AG08396 (cell line): Measurements from ENCODE around the gene USP51.
A peak's percentile ranks its signal among the peaks of the same experiment; 100 is the strongest.
"Not testable (repeated sequence)": the region's sequence is repeated elsewhere in the genome, so short reads cannot be mapped to it uniquely, and the experiment has no call there.

Experiments used
- DNase-seq: peaks from one replicate; pipeline ENCODE4 v3.0.0; 2012; ENCODE audit warnings: low spot score, mixed read lengths

USP51 gene

DNA sequence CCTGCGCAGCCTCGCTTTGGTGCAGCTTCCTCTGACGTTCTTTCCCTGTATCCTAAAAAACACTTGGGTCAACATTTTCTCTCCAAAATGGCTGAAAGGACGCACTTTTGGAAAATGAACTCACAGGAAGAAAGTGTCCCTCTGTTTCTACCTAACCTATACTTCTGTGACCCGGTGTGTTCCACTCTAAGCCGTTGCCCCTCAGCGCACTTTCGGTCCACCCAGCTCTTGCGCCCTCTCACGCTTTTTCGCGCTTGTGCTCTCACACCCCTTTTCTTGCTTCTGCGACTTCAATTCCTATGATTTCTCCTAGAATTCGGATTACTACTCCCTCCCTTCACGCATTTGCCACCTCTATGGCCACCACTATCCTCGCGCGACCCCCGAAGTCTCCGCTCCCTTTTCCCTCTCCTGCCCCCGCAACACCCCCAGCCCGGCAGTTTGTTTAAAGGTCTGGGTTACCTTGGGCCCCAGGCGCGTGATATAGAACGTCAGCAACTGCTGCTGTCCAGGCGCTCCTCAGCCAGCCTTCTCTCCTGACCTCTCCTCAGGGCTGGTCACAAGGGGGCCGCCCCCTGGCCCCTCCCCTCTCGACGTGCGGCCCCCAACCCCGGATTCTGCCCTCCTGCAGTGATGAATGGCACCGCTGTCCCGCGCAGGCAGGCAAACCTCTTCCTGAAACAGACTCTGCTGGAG lies at the start of gene USP51:
Gene USP51 (minus strand): TSS at position 535 of the 696 bp plus-strand sequence. CDS start 909 bp downstream, outside the sequence.
- peak; percentile 50 for DNase-seq

DNA sequence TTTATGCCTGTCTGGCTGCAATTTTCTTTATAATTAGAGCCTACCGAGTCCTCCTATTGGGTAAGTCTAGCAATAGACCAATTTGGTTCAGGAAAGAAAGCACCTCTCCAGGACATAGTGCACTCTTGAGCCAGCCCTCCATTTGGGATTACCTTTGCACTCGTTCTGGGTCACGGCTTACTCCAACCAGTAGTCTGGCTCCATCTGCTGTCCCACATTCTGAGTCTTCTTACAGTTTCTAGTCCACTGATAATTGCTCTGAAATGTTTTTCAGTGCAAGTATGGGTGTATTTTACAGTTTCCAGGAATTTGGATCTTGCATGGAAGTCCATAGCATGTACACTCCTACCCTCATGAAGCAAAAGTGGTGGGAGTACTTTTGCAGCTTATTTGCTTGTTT lies 34.8 kb upstream of the USP51 start:
- DNase-seq: no peak

DNA sequence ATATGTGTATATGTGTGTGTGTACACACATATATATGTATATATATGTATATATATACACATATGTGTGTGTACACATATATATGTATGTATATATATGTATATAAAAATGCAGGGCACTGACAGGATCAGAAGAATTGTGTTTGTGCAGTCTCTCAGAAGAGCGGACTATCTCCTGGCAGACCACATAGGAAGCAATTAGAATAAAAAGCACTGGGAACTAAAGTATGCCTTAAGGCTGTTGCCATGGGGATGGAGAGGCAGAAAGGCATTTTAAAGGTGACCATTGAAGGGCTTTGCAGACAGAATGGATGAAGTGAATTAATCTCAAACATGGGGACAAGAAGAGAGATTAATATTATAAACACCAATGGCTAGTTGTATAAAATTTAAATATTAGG lies 33.7 kb upstream of the USP51 start:
- DNase-seq: no peak

DNA sequence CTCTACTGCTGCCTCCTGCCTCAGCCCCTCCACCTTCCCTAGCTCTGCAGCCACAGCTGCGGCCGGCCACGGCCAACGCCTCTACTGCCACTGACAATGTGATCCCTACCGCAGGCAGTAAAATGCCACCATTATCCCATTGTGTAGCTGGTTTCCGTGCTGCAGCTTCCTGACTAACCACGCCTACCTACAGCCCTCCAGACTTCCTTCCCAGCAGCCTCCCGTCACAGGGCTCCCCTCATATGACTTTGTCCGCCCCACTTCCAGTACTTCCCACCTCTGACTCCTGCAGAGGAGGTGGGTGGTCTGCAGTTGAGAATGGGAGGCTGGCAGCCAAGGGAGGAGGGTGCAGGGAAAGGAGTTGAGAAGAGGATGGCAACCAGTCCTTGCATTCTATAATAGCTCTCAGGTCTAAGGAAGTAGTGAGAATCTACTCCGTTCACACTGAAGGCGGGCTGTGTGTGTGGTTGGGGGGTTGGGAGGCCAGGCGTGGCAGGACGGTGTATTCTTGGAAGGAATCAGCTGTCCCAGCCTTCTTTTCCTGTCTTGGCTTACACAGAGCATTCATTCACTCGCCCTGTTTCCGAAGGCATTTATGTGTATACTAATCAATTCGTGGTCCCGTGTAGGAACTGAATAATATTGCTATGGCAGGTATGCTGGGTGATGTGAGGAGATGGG lies 33.1 kb upstream of the USP51 start:
- DNase-seq: no peak

DNA sequence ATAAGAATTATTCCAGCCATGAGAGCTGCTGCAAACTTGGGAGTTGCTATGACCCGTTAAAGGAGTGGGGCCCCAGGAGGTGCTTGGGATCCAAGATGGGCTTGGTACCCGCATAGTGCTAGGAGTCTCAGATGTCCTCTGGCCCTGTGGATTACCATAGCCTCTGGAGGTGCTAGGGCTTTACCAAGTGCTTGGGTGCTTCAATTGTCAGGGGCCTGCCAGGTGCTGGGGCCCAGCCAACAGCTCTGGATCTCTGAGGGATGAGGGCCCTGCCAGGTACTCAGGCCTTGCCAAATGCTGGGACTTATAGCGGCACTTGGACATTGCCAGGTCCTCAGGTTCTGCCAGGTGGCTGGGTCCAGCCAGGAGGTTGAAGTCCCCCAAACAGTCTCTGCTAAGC lies 32.0 kb upstream of the USP51 start:
- no peak for DNase-seq

GRCh38 chrX:55516794-55517481 lies 27.3 kb upstream of the USP51 start:
- not testable (repeated sequence) for DNase-seq

DNA sequence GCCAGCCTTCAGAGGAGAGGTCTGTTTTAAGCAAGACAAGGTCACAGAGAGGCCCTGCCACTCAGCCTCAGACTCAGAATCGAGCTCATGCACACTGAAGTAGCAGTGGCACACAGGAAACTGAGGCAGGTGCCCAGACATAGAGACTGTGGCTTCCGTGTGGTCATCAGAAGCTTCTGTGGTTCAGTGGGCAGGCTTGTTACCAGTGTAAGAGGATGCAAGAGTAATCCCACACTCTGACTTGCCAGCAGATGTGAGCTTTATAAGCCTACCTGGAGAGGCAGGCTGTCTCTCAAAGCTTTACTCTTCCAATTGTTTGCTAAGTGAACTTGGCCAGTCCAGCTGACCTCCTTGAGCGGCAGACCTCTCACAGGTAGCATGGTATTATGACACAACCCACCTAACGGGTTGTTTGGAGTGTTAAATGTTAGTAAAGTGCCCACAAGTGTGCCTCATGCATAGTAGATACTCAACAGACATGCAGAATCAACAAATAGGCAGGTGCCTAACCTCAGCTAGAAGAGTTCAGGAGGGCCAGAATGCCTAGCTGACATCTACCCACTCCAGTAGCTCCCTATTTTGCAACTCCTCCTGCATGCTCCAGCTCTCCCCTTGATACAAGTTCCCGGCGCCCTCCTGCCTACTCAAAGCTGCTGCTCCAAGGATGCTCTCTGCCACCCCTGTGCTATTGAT lies 23.5 kb upstream of the USP51 start:
- not testable (repeated sequence) for DNase-seq

GRCh38 chrX:55508410-55509152 lies 18.9 kb upstream of the USP51 start:
- not testable (repeated sequence) for DNase-seq

- not testable (repeated sequence) for DNase-seq
Measured at GRCh38 chrX:55507699-55508098, 18.1 kb upstream of the USP51 start.

DNA sequence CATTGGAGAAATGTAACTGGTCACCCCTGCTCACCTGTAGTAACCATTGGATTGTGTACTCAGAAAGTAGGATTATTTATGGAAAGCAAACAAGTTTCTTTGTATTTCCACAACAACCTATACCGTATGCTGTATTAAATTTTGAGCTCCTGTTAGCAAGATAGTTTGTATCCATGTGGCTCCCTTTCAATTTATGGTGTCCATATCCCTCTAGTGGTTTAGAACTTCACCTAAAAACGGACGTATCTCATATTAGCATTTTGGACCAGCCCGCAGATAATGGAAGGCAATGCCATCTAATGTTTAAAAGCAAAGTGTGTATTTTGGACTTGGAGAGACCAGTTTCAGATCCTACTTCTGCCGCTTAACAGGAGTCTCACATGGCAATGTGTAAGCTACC lies 17.4 kb upstream of the USP51 start:
- DNase-seq: not testable (repeated sequence)

DNA sequence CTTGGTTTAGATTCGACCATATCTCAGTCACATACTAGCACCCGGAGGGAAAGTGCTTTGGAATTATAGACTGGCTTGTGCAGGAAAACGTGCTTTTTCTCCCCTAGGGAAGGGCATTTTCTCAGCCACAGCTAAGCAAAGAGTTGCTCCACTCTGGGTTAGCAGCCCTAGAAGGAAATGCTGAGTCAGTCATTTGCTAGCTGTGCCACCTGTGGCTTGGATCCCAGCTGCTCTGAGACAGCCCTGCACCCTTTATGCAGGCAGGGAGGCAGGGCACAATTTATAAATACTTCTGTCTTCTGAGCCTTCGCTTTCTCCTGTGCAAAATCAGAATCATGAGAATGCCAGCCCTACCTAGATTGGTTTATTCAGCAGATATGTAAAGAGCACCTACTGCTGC lies 1.3 kb upstream of the USP51 start:
- no peak for DNase-seq

- no peak for DNase-seq
Measured at GRCh38 chrX:55490121-55490520, 473 bp upstream of the USP51 start.

DNA sequence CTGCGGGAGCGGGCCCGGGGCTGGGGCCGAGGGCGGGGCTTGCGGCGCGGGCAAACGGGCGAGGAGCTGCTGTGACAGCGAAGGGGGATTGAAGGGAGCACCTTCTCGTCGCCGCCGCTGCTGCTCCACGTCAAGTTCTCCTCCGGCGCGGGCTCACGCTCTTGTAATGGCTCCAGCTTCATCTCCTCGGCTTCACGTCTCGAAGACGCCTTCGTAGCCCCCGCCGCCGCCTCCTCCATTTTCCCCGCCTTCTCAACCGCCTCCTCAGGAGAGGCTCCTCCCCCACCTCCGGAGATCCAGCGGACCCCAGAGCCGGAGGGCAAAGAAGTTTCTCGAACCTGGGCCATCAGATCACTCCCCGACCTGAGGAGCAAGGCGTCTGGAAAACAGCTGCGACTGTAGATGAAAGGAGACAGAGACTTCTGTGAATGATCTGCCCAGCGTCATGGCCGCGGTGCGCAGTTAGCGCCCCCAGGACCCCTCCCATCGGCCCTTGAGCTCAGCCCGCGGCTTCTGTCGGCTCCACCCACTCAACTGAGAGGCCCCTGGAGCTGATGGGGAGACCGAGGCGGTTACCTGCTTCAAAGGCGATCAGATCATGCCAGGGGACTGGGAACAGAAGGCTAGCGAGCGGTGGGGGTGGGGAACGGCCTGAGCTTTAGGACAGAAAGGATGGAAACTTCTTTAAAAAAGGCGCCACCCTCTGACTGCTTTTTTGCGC lies 895 bp downstream of the USP51 start:
- DNase-seq: peak; percentile 43

GRCh38 chrX:55488006-55488592 lies 1.5 kb downstream of the USP51 start:
- DNase-seq: peak; percentile 47

DNA sequence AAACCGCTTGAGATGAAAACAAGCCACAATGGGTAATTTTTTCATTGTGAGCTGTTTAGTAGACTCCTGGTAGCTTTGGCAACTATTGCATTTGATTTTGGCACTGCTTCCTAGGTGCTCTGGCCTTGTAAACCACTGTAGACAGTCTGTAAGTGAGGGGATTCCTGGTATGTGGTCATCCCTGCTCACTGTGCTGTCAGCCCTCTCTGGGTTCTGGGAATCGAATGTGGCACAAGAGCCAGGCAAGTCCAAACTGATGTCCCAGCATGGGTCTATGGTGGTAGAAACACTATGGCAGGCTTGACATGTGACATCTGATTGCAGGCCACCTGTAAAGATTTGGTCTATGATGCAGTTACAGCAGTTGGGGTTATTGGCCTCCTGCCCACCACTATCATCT lies 2.5 kb downstream of the USP51 start:
- no peak for DNase-seq

DNA sequence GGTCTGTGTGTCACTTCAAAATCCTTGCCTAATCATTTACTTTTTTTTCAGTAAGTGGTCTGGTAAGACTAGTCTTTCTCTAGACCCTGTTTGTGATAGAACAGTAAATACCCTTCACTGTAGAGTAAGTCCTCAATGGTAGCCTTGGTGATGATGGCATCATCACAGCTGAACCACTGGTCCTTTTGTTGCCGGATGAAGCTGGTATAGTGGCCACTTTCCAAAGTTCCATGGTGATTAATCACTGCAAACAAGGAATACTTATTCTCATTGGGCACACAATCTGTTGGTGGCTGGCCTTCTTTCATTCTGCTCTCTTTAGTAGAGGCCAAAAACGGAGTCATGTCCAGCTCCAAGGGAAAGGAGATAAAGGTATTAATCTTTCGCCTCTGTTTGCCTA lies 2.9 kb downstream of the USP51 start:
- peak; percentile 11 for DNase-seq

GRCh38 chrX:55484948-55485347 lies 4.7 kb downstream of the USP51 start:
- DNase-seq: no peak

DNA sequence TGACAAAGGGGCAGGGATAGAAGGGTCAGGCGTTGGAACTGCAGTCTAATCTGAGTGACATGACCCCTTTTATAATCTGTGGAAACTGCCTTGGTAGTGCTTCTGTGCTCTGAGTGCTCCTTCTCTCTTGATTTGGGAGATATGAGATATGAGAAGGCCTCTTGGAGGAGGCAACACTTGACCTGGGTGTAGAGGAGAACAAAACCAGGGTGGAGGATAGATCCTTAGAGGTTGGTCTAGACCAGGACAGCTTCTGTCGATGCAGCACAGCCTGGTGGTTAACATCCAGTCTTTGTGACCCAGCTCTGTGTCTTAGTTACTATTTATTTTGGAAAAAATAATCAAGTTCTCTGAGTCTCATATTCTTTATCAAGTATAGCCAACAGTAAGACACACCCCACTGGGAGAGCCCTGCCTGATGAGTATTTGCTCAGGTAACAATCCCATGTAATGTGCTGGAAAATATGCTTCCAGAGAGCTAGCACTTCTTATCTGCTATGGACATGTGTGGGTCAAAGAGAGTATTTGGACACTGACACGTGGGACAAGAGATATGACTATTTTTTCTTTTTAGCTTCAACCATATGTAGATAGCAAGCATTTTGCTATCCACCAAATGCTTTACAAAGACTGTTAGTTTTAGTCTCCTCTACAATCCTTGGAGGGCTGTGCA lies 9.1 kb downstream of the USP51 start:
- DNase-seq: no peak

- DNase-seq: not testable (repeated sequence)
Measured at GRCh38 chrX:55479956-55480355, 9.7 kb downstream of the USP51 start.

DNA sequence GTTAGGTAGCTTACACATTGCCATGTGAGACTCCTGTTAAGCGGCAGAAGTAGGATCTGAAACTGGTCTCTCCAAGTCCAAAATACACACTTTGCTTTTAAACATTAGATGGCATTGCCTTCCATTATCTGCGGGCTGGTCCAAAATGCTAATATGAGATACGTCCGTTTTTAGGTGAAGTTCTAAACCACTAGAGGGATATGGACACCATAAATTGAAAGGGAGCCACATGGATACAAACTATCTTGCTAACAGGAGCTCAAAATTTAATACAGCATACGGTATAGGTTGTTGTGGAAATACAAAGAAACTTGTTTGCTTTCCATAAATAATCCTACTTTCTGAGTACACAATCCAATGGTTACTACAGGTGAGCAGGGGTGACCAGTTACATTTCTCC lies 23.9 kb downstream of the USP51 start:
- DNase-seq: not testable (repeated sequence)
